OCI-LY1 (cell line): ENCODE results near the gene SLC15A5.

Experiments
- CTCF ChIP-seq: fragments of 200-600 bp; sonication (generic), shearing (Covaris generic); IDR thresholded peaks from 2 replicates; pipeline ENCODE4 v1.5.1; 2017; ENCODE audit warnings: mild to moderate bottlenecking, antibody characterized with exemption, low read length, moderate library complexity, mixed read lengths
- EZH2 ChIP-seq: fragments of 200-600 bp; sonication (generic), shearing (Covaris generic); IDR thresholded peaks from 2 replicates; pipeline ENCODE4 v1.8.0; 2017; ENCODE audit warnings: borderline replicate concordance, mixed run types, mild to moderate bottlenecking, antibody characterized with exemption, low read length, moderate library complexity, mixed read lengths

DNA sequence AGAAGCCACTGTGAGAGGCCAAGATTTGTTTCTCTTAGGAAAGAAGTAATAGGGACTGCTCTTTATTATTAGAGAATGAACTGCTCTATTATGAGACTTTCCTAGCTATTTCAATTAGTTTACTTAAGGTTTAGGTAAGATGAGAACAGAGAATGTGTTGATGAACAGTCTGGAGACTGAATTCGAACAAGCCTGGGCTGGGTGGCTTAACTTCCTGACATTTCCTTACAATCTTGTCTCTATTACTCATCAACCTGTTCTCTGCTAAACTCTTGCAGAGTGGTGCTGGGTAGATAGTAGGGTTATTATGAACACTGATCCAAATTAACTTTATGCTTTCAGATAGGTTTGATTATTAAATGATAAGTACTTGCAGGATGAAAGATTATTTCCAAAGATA, 31.2 kb downstream of the SLC15A5 start:
- no peak for TF ChIP-seq CTCF
- no peak for TF ChIP-seq EZH2
